HCT116 (cell line): Measurements from ENCODE around the gene HERC2. TPM values are rescaled to one million over a fixed set of nuclear protein-coding genes. Genes with fewer than 3 reads are reported as not detected.

Experiments
- ATAC-seq: fragments of 200-7000 bp; cut with Tn5 transposase; 2 replicates; pipeline ENCODE4 v1.9.1; 2020; ENCODE audit warnings: mild to moderate bottlenecking, moderate library complexity
- BruUV-seq: library from RNA; stranded (reverse); fragments of 400-500 nt; replicated peaks from 2 replicates; lab custom pipeline; 2021; lab: Mats Ljungman, UMichigan
- CTCF ChIA-PET: fragments of 300-600 bp; sonication (Branson Sonifier 250); formaldehyde crosslinking; loops from one replicate; lab custom pipeline; 2021; ENCODE audit warnings: antibody characterized with exemption; lab: Charles Lee
- POLR2A ChIA-PET: fragments of 300-600, 350-600 bp; sonication (Branson Sonifier 250); formaldehyde crosslinking; loops from one replicate; lab custom pipeline; 2021; ENCODE audit warnings: antibody characterized with exemption; lab: Charles Lee
- RAD21 ChIA-PET, 2 experiments: fragments of 300-600 bp; sonication (Branson Sonifier 250); formaldehyde crosslinking; loops; one replicate each; lab custom pipeline; 2023; ENCODE audit warnings: low total read pairs in 2 of 2; ENCODE audit not compliant: uncharacterized antibody in 2 of 2, unreplicated experiment in 2 of 2, low non-redundant PET in 1 of 2; lab: Charles Lee
- DNase-seq: peaks from one replicate; pipeline ENCODE4 v3.0.0-alpha.2; 2010; ENCODE audit warnings: low read depth, low spot score
- H2AFZ ChIP-seq: fragments of 200-600 bp; shearing (Covaris generic), sonication (generic); 2 replicates; pipeline ENCODE4 v1.6.1; 2017; ENCODE audit warnings: low read depth, mixed run types, mixed read lengths, antibody characterized with exemption, low read length; ENCODE audit not compliant: poor library complexity, severe bottlenecking
- H3K27ac ChIP-seq: 2 replicates; pipeline ENCODE4 v1.5.1; 2012; ENCODE audit warnings: low read depth, low read length
- H3K27me3 ChIP-seq: fragments of 200-600 bp; sonication (generic); 2 replicates; pipeline ENCODE4 v1.6.1; 2016; ENCODE audit warnings: mixed run types, low read length, mixed read lengths; ENCODE audit not compliant: insufficient read depth
- H3K36me3 ChIP-seq, 2 experiments: fragments of 200-500 bp in 1 of 2; fragments of 200-600 bp in 1 of 2; sonication (Bioruptor generic) in 1 of 2; sonication (generic) in 1 of 2; 2 replicates each; pipeline versions ENCODE4 v1.5.1 to v1.6.1; 2014 to 2016; ENCODE audit warnings: low read length in 2 of 2, inconsistent platforms in 1 of 2, mixed read lengths in 1 of 2, mixed run types in 1 of 2; ENCODE audit not compliant: insufficient read depth in 2 of 2, control insufficient read depth in 1 of 2
- H3K4me1 ChIP-seq, 2 experiments: fragments of 200-600 bp in 1 of 2; sonication (generic) in 1 of 2; 2 replicates each; pipeline versions ENCODE4 v1.5.1 to v1.6.1; 2012 to 2017; ENCODE audit warnings: low read length in 2 of 2, inconsistent platforms in 1 of 2, mild to moderate bottlenecking in 1 of 2, mixed read lengths in 1 of 2, mixed run types in 1 of 2, moderate library complexity in 1 of 2; ENCODE audit not compliant: insufficient read depth in 2 of 2, control insufficient read depth in 1 of 2
- H3K4me2 ChIP-seq: fragments of 200-600 bp; sonication (generic); 2 replicates; pipeline ENCODE4 v1.6.1; 2017; ENCODE audit warnings: mixed run types, low read length, mixed read lengths
- H3K4me3 ChIP-seq, 2 experiments: fragments of 200-600 bp in 1 of 2; sonication (generic) in 1 of 2; replicated peaks in 1 of 2; 2 replicates each; pipeline ENCODE4 v1.5.1; 2011 to 2016; ENCODE audit warnings: low read length in 2 of 2, control low read depth in 1 of 2, low read depth in 1 of 2, mild to moderate bottlenecking in 1 of 2, mixed read lengths in 1 of 2, mixed run types in 1 of 2
- H3K79me2 ChIP-seq: fragments of 200-600 bp; sonication (generic); 2 replicates; pipeline ENCODE4 v1.6.1; 2017; ENCODE audit warnings: mild to moderate bottlenecking, mixed run types, low read length, moderate library complexity, mixed read lengths; ENCODE audit not compliant: insufficient read depth
- H3K9ac ChIP-seq: fragments of 200-600 bp; sonication (generic); 2 replicates; pipeline ENCODE4 v1.6.1; 2016; ENCODE audit warnings: low read length, mixed read lengths
- H3K9me2 ChIP-seq: fragments of 200-600 bp; sonication (generic), shearing (Covaris generic); 2 replicates; pipeline ENCODE4 v1.6.1; 2017; ENCODE audit warnings: mixed run types, mild to moderate bottlenecking, moderate library complexity; ENCODE audit not compliant: insufficient read depth
- H3K9me3 ChIP-seq, 2 experiments: fragments of 200-500 bp in 1 of 2; fragments of 200-600 bp in 1 of 2; sonication (Bioruptor generic) in 1 of 2; sonication (generic) in 1 of 2; 2 replicates each; pipeline ENCODE4 v1.6.1; 2014 to 2017; ENCODE audit warnings: low read length in 2 of 2, mixed read lengths in 2 of 2, inconsistent platforms in 1 of 2, low read depth in 1 of 2, mild to moderate bottlenecking in 1 of 2, mixed run types in 1 of 2, moderate library complexity in 1 of 2; ENCODE audit not compliant: control insufficient read depth in 1 of 2, insufficient read depth in 1 of 2
- H4K20me1 ChIP-seq: fragments of 200-600 bp; sonication (generic), shearing (Covaris generic); 2 replicates; pipeline ENCODE4 v1.6.1; 2017; ENCODE audit warnings: mixed run types, mild to moderate bottlenecking, moderate library complexity; ENCODE audit not compliant: insufficient read depth
- ATF3 ChIP-seq: IDR thresholded peaks from 2 replicates; pipeline ENCODE4 v1.6.1; 2012
- CBX3 ChIP-seq: IDR thresholded peaks from 2 replicates; pipeline ENCODE4 v1.6.1; 2012; ENCODE audit warnings: low read depth
- CEBPB ChIP-seq: IDR thresholded peaks from 2 replicates; pipeline ENCODE4 v1.6.1; 2012; ENCODE audit warnings: low read depth
- EZH2 ChIP-seq: fragments of 200-600 bp; sonication (generic); IDR thresholded peaks from 2 replicates; pipeline ENCODE4 v1.6.1; 2017; ENCODE audit warnings: antibody characterized with exemption, mixed run types
- EZH2phosphoT487 ChIP-seq: fragments of 200-600 bp; IDR thresholded peaks from 2 replicates; pipeline ENCODE4 v1.6.1; 2018; ENCODE audit warnings: antibody characterized with exemption, borderline replicate concordance
- FOSL1 ChIP-seq: IDR thresholded peaks from 2 replicates; pipeline ENCODE4 v1.6.1; 2012; ENCODE audit warnings: low read depth
- JUND ChIP-seq: IDR thresholded peaks from 2 replicates; pipeline ENCODE4 v1.6.1; 2012
- MAX ChIP-seq: IDR thresholded peaks from 2 replicates; pipeline ENCODE4 v1.6.1; 2012
- POLR2A ChIP-seq: IDR thresholded peaks from 2 replicates; pipeline ENCODE4 v1.7.0; 2011; ENCODE audit warnings: borderline replicate concordance; ENCODE audit not compliant: insufficient read depth, insufficient read length; ENCODE audit errors: extremely low read depth
- POLR2AphosphoS5 ChIP-seq: IDR thresholded peaks from 2 replicates; pipeline ENCODE4 v1.6.1; 2011; ENCODE audit warnings: mild to moderate bottlenecking, low read depth, low read length, moderate library complexity
- SRF ChIP-seq: IDR thresholded peaks from 2 replicates; pipeline ENCODE4 v1.6.1; 2012; ENCODE audit warnings: low read depth
- TCF7L2 ChIP-seq: IDR thresholded peaks from 2 replicates; pipeline ENCODE4 v1.7.0; 2011; ENCODE audit warnings: borderline replicate concordance, inconsistent platforms; ENCODE audit not compliant: insufficient read depth, insufficient read length; ENCODE audit errors: extremely low read depth
- YY1 ChIP-seq: IDR thresholded peaks from 2 replicates; pipeline ENCODE4 v1.6.1; 2011; ENCODE audit warnings: low read length, low read depth, moderate library complexity, mild to moderate bottlenecking; ENCODE audit not compliant: insufficient replicate concordance; ENCODE audit errors: extremely low read depth
- ZBTB33 ChIP-seq: IDR thresholded peaks from 2 replicates; pipeline ENCODE4 v1.6.1; 2011; ENCODE audit warnings: mild to moderate bottlenecking, low read length, moderate library complexity; ENCODE audit not compliant: insufficient replicate concordance; ENCODE audit errors: extremely low read depth
- ZFX ChIP-seq: fragments of 450-650 bp; IDR thresholded peaks from 2 replicates; pipeline ENCODE4 v1.6.1; 2017
- ZNF274 ChIP-seq: fragments of 200-500 bp; sonication (Bioruptor generic); IDR thresholded peaks from 2 replicates; pipeline ENCODE4 v1.6.1; 2014; ENCODE audit warnings: mild to moderate bottlenecking, low read depth, low read length, inconsistent platforms
- intact Hi-C: fragments of 100-400 bp; cut with micrococcal nuclease; formaldehyde crosslinking; loops from 2 replicates; pipeline ENCODE4 v1.10.0; 2022
- total RNA-seq: library from RNA; stranded (reverse); gene quantifications from one replicate; pipeline ENCODE4 v1.2.1, GENCODE V29; 2021; ENCODE audit not compliant: unreplicated experiment

The HERC2 gene
- total RNA-seq, 1 experiment from 2014 or later, result 55.5 TPM

- POLR2A ChIA-PET, result no interaction called here
- H3K4me1 ChIP-seq, result no peaks in the 10 kb centered on the region
- H3K27ac ChIP-seq, result no peak overlapping the region
- TF ChIP-seq ZFX, result no peak
- TF ChIP-seq YY1, result no peak
- no peak for TF ChIP-seq CEBPB
- no peak for TF ChIP-seq EZH2phosphoT487
- no peak for TF ChIP-seq TCF7L2
- no peak for TF ChIP-seq EZH2
- TF ChIP-seq CBX3, result no peak
- TF ChIP-seq JUND, result no peak
- TF ChIP-seq ATF3, result no peak
- TF ChIP-seq MAX, result no peak
- no peak for TF ChIP-seq POLR2AphosphoS5
- no peak for TF ChIP-seq POLR2A
- no peak for TF ChIP-seq ZBTB33
- no peak for TF ChIP-seq SRF
- TF ChIP-seq FOSL1, result no peak
- no peak for TF ChIP-seq ZNF274
- no peaks in the 10 kb centered on the region for H3K9me3 ChIP-seq
- no peaks in the 10 kb centered on the region for H3K27me3 ChIP-seq
- BruUV-seq, result no TSS peak
- H3K9ac ChIP-seq, result no peak overlapping the region
- no peak overlapping the region for H3K4me2 ChIP-seq
- no peaks in the 10 kb centered on the region for H3K9me2 ChIP-seq
- RAD21 ChIA-PET, result no interaction called here
- no peak for DNase-seq
- CTCF ChIA-PET, result no interaction called here
- intact Hi-C loops, result no loop called here
- H3K79me2 ChIP-seq, result no peaks in the 10 kb centered on the region
- H2AFZ ChIP-seq, result no peak overlapping the region
- H3K4me3 ChIP-seq, result no peak overlapping the region
- no peaks in the 10 kb centered on the region for H4K20me1 ChIP-seq
- ATAC-seq, result no peak
- H3K36me3 ChIP-seq, result no peaks in the 10 kb centered on the region
These were observed 240.4 kb downstream of the HERC2 start for GRCh38 chr15:28081594-28081993.
